HG03558 (cell line): ENCODE results near the gene YWHAQ.
A peak's percentile ranks its signal among the peaks of the same experiment; 100 is the strongest.

Experiments used
- ATAC-seq: cut with Tn5 transposase; IDR thresholded peaks from one replicate; pipeline ENCODE4 v1.9.1; 2021; ENCODE audit warnings: moderate number of reproducible peaks; ENCODE audit not compliant: unreplicated experiment; ENCODE audit errors: extremely low read depth

Gene YWHAQ

DNA sequence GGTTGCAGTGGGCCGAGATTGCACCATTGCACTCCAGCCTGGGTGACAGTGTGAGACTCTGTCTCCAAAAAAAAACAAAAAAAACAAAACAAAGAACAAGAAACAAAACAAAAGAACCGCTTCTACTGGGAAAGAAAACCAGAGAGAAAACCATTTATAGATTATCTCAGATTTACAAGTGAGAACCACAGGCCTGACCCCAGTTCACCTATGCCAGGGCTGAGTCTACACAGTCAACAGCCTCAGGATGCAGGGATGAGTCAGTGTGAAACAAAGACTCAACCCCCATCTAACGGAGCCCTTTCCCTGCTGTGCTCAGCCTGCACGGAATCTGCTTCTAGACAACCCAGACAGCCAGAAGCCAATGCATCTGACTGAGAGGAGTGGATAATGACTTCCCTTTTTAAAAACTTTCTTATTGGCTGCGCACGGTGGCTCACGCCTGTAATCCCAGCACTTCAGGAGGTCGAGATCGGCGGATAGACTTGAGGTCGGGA, 25.5 kb upstream of the YWHAQ start:
- ATAC-seq = peak; percentile 75

- ATAC-seq = peak; percentile 30
Measured at GRCh38 chr2:9655441-9656269, 24.9 kb upstream of the YWHAQ start.

DNA sequence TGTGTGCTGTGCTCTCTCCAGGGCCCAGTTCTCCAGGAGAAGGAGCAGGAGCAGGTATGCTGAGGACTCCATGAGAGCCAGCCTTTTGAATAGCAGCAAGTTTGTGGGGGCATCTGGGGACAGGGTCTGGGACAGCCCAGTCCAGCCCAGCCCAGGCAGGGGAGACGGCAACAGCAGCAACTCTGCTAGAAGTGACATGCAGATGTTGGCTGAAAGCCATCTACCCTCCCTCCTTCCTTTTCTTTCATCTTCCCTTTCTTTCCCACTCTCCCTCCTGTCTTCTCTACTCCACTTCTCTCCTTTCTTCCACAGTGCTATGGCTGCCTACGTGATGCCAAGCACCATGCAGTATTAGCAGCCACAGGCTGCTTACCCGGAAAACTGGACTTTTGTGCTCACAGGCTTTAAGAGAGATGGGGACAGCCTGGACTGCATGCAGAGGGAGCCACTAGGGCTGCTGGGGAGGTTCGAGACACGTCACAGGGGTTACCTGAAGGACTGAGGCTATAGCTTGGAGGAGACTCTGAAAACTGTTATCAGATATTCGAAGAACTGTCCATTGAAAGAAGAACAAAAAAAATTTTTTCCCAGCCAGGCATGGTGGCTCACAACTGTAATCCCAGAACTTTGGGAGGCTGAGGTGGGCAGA, 23.8 kb upstream of the YWHAQ start:
- no peak for ATAC-seq

- ATAC-seq = no peak
Measured at GRCh38 chr2:9653485-9654271, 22.9 kb upstream of the YWHAQ start.

GRCh38 chr2:9652898-9653479, 22.2 kb upstream of the YWHAQ start:
- no peak for ATAC-seq

DNA sequence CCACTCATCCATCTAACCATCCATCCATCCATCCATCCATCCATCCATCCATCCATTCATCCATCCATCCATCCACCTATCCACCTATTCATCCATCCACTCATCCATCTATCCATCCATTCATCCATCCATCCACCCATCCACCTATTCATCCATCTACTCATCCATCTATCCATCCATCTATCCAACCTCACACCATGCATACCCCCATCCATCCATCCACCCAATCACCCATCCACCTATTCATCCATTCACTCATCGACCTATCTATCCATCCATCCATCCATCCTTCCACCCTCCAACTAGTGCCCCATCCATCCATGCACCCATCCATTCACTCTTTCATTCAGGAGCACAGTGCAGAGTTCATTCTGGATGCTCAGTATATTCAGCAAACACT, 21.5 kb upstream of the YWHAQ start:
- no peak for ATAC-seq

DNA sequence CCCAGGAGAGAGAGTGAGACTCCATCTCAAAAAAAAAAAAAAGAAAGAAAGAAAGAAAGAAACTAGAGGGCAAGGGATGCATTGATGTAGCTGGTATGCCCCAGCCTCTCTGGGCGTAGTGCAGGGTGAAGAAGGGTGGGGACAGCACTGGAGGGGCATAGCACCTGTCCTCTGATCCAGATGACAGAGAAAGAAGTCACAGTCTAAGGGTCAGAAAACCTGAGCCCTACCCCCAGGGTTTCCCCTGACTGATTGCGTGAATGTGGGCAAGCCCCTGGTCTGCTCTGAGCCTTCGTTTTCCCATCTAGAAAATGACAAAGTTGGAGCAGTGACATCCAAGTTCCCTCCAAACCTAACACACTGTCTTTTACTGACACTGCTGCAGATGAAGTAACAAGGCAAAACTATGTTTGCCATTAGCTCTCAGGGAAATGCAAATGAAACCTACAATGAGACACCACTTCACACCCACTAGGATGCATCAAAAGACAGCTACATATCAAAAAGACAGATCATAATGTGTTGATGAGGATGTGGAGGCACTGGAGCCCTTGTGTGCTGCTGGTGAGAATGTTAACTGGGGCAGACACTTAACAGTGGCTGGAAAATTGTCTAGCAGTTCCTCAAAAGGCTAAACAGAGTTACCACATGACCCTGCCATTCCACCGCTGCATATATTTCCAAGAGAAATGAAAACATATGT, 19.5 kb upstream of the YWHAQ start:
- ATAC-seq = no peak

GRCh38 chr2:9649261-9649660, 18.5 kb upstream of the YWHAQ start:
- ATAC-seq = no peak

DNA sequence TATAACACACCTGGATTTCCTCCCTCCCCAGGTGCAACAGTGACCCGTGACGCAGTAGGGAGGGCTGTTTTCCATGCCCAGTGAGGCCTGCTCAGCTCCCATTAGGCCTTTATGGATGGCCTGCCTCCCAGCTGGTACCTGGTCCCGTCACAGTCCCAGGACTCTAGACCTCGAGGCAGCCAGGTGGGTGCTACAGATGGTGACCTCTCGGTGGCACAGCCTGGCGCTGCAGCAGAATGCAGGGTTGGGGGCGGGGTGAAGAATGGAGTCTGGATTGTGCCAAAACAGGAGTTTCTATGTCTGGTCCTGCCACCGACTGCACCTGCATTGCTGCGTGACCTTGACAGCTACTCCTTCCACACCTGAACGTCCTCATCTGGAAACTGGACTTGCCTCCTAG, 18.0 kb upstream of the YWHAQ start:
- ATAC-seq = no peak

GRCh38 chr2:9647884-9648283, 17.1 kb upstream of the YWHAQ start:
- ATAC-seq = no peak

DNA sequence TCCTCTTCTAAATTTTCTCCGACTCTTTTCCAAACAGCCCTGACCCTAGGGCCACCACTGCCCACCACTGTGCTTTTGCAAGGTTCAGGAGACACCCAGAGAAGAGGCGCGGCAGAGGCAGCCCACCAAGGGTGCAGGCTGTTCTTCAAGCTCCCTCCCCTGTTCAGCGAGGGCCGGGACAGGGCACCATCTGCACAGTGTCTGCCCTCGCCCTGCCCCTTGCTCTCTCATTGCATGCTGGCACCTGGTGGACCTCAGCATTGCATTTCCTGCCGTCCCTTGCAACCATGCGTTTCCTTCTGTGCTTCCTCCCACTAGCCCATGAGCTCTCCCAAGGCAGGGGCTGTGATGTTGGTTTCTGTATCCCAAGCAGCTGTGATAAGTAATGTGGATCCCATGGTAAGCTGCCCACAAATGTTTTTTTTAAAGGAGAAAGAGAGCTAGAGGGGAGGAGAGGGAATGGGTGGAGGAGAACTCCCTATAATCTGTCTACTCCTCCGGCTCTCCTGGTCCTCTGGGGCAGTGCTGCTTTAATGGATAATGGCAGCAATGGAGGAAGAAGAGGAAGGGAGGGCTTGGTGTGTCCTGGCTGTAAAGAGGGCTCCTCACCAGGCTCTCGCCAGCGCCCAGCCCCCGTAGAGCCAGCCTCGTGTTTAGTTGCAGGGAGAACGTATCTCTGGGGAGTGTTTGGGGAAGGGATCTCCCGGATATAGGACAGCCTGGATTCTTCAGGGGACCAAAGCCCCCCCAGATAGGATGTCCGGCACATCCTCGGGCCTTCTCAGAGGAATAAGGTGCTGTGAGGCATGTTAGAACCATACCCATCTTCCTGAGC, 15.6 kb upstream of the YWHAQ start:
- ATAC-seq = no peak

- no peak for ATAC-seq
Measured at GRCh38 chr2:9644603-9645002, 13.8 kb upstream of the YWHAQ start.

- ATAC-seq = no peak
Measured at GRCh38 chr2:9644021-9644420, 13.2 kb upstream of the YWHAQ start.

GRCh38 chr2:9641641-9642040, 10.8 kb upstream of the YWHAQ start:
- ATAC-seq = no peak

DNA sequence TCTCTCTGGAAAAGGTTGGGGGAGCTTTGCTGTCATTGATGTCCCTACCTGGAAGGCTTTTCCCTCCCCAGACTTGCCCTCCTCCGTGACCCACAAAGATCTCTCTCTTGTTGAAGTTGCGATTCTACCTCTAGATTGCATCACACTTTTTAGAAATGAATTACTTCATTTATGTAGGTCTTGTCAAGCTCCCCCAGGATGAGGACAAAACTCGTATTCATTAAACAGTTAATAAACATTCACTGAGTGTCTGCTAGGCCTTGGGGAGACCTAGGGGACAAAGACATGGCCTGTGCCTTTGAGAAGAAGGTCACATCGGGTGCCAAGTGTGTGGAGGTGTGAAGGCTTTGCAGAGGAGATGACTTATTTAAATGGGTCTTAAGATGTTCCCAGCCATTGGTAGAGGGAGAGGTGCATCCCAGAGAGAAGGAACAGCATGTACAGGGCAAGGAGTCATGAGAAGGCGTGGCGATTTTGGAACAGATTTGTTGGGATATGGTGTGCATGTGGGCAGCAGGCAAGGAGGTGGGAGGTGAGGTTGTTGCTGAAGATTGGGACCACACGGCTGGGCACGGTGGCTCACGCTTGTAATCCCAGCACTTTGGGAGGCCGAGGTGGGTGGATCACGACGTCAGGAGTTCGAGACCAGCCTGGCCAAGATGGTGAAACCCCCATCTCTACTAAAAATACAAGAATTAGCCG, 9.8 kb upstream of the YWHAQ start:
- ATAC-seq = no peak

DNA sequence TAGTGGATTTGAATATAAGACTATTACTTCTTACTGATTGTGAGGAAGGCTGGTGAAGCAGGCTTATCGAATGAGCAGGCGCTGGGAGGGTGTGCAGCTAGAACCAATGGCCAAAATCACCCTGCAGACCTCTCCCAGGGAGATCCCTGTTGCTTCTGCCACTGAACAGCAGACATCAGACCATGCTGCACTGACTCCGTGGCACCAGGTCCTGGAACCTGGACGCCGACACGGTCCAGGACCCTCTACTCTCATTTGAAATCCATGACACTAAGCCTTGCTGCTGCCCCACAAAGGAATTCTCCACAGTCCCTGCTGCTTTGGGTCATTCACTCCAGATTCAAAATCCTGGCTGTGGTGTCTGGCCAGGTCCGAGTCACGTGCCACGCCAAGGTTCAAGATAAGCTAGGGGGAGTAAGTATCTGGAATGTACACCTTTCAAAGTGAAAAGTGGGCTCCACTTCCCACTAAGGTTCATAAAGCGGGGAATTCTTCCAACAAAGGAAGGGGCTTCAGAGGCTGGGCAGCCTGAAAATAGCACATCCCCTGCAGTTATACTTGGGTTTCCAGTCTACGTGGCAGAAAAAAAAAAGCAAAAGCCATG, 9.0 kb upstream of the YWHAQ start:
- ATAC-seq = no peak

GRCh38 chr2:9639000-9639602, 8.3 kb upstream of the YWHAQ start:
- ATAC-seq = no peak

DNA sequence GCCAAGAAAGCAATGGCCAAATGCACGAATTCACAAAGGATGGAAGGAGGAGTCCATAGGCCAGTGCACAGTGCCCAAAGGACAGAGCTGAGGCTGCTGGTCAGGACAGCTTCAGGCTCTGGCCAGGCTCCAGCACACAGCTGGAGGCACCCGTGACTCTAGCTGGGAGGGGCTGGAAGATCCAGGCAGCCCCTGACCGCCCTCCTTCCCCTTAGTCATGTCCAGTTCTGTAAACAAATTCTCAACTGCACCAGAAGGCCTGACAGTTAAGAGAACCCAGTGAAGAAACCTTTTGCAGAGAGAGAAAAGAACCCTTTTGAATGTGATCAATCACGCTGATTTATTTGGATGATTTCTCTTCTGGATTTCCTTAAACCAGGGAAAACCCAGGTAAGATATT, 7.7 kb upstream of the YWHAQ start:
- no peak for ATAC-seq
